K562 (cell line): Measurements from ENCODE around the gene FES. TPM values are rescaled to one million over a fixed set of nuclear protein-coding genes. Genes with fewer than 3 reads are reported as not detected.

Experiments
- ARID3A ChIP-seq: IDR thresholded peaks from 2 replicates; pipeline ENCODE4 v1.6.1; 2012; ENCODE audit warnings: low read depth, low read length, improper control_type of control experiment, borderline replicate concordance
- COPS2 ChIP-seq: fragments of 450-650 bp; conservative IDR thresholded peaks from 2 replicates; pipeline ENCODE4 v1.6.1; 2016; ENCODE audit warnings: mild to moderate bottlenecking, moderate library complexity
- GATA2 ChIP-seq: sonication (generic); formaldehyde crosslinking; IDR thresholded peaks from 2 replicates; pipeline ENCODE4 v1.4.0; 2020; ENCODE audit warnings: mild to moderate bottlenecking, missing genetic modification reagents
- MAFK ChIP-seq: IDR thresholded peaks from 2 replicates; pipeline ENCODE4 v1.6.1; 2011; ENCODE audit warnings: low read length, improper control_type of control experiment
- MBD2 ChIP-seq: sonication (generic); IDR thresholded peaks from 2 replicates; pipeline ENCODE4 v1.6.1; 2016; ENCODE audit warnings: low read depth, borderline replicate concordance
- MCM2 ChIP-seq: fragments of 450-650 bp; IDR thresholded peaks from 2 replicates; pipeline ENCODE4 v1.6.1; 2017; ENCODE audit warnings: low read depth, mild to moderate bottlenecking
- NFRKB ChIP-seq: fragments of 450-650 bp; IDR thresholded peaks from 2 replicates; pipeline ENCODE4 v1.6.1; 2016; ENCODE audit warnings: low read depth
- TRIM24 ChIP-seq, 2 experiments: fragments of 450-650 bp; IDR thresholded peaks; 2 replicates each; pipeline ENCODE4 v1.6.1; 2016
- XRCC5 ChIP-seq: fragments of 200-400 bp; formaldehyde crosslinking; IDR thresholded peaks from 2 replicates; pipeline ENCODE4 v1.6.1; 2017; ENCODE audit warnings: low read depth, mild to moderate bottlenecking, low read length
- ZBTB11 ChIP-seq, 3 experiments: fragments of 200-800 bp in 1 of 3; fragments of 250-450 bp in 1 of 3; fragments of 450-650 bp in 1 of 3; sonication (Bioruptor Pico) in 1 of 3; sonication (Bioruptor generic) in 1 of 3; formaldehyde crosslinking in 1 of 3; IDR thresholded peaks; 2 replicates each; pipeline versions ENCODE4 v1.6.1 to v1.8.0; 2016 to 2022; ENCODE audit warnings: mild to moderate bottlenecking in 2 of 3, missing genetic modification characterization in 2 of 3, missing compliant biosample characterization in 1 of 3, moderate library complexity in 1 of 3
- ZNF274 ChIP-seq: IDR thresholded peaks from 2 replicates; pipeline ENCODE4 v1.6.1; 2011; ENCODE audit warnings: low read depth, mild to moderate bottlenecking, low read length, moderate library complexity, borderline replicate concordance
- ZNF512 ChIP-seq: IDR thresholded peaks from 2 replicates; pipeline ENCODE4 v1.6.1; 2016; ENCODE audit warnings: missing genetic modification characterization, missing compliant biosample characterization
- ZNF561 ChIP-seq: fragments of 450-650 bp; formaldehyde crosslinking; conservative IDR thresholded peaks from 2 replicates; pipeline ENCODE4 v1.4.0; 2020; ENCODE audit warnings: mild to moderate bottlenecking, moderate library complexity
- ZNF592 ChIP-seq: fragments of 450-650 bp; IDR thresholded peaks from 2 replicates; pipeline ENCODE4 v1.6.1; 2017; ENCODE audit warnings: antibody characterized with exemption, mild to moderate bottlenecking
- ZNF655 ChIP-seq: fragments of 250-450 bp; sonication (Bioruptor Pico); IDR thresholded peaks from 2 replicates; pipeline ENCODE4 v1.5.0; 2021
- polyA plus RNA-seq, 8 experiments: library from polyadenylated mRNA; depleted of rRNA in 4 of 8; stranded (reverse) in 5 of 8; unstranded in 3 of 8; fragments of >200 nt; fragmentation: Nextera tagmentation in 2 of 8; fragmentation: Illumina TruSeq in 1 of 8; extraction: Ambion mirVana in 2 of 8; extraction: Trizol in 1 of 8; gene quantifications; 2 replicates each; pipeline versions ENCODE4 v1.2.1 to v1.2.3, GENCODE V29; 2011 to 2014; ENCODE audit warnings: inconsistent platforms in 1 of 8, missing spikeins in 1 of 8
- total RNA-seq, 7 experiments: library from RNA; depleted of rRNA in 6 of 7; stranded (reverse); fragments of >200 nt in 6 of 7; fragmentation: Illumina TruSeq in 2 of 7; extraction: Trizol in 2 of 7; gene quantifications; 2 replicates each; pipeline versions ENCODE4 v1.2.1 to v1.2.3, GENCODE V29; 2011 to 2021; ENCODE audit warnings: low replicate concordance in 1 of 7

Gene FES
- total and polyA plus RNA-seq, 9 of the 15 experiments (the other 6 are each of a cell fraction or from before 2014, with no cell fraction given), result 0.38 to 2.6 (median 0.82) TPM

GRCh38 chr15:90915808-90916440 is 31.6 kb downstream of the FES start (continued):
- TF ChIP-seq ZNF592 (peak; percentile 93), MCM2 (no peak), TRIM24 (IDR thresholded peaks at IDR 0.05) (0 out of 4 replicates have a peak, but pooled peaks of 1 of the 2 experiments have one; percentile 11), XRCC5 (no peak), NFRKB (no peak), MBD2 (no peak), ARID3A (no peak), ZNF561 (CRISPR knock-in tag) (no peak), ZNF655 (CRISPR knock-in tag) (no peak), ZNF512 (tag) (no peak), MAFK (peak; percentile 62; the same call in 1 of the 2 replicates), GATA2 (CRISPR knock-in tag) (no peak), ZNF274 (no peak), ZBTB11 (CRISPR knock-in tag; IDR thresholded peaks at IDR 0.05) (0 out of 6 replicates have a peak, but pooled peaks of 1 of the 3 experiments have one; percentile 24), COPS2 (no peak)
